Bronchial epithelial cell (primary cell): ENCODE results near the gene USP6. TPM values are rescaled to one million over a fixed set of nuclear protein-coding genes. Genes with fewer than 3 reads are reported as not detected.
"Not testable (repeated sequence)": the region's sequence is repeated elsewhere in the genome, so short reads cannot be mapped to it uniquely, and the experiment has no call there.

ENCODE experiments used
- DNase-seq: peaks from one replicate; pipeline ENCODE4 v3.0.0-alpha.2; 2010; ENCODE audit warnings: low read depth
- FAIRE-seq: peaks from 2 replicates; lab custom pipeline; 2011; peaks lifted over from hg19 to GRCh38; lab: Jason Lieb, UNC
- H3K27me3 ChIP-seq: 2 replicates; pipeline ENCODE4 v1.5.1; 2011; ENCODE audit warnings: low read length; ENCODE audit not compliant: control insufficient read depth, insufficient read depth
- H3K36me3 ChIP-seq: 2 replicates; pipeline ENCODE4 v1.5.1; 2011; ENCODE audit warnings: low read length; ENCODE audit not compliant: control insufficient read depth, insufficient read depth
- H3K4me3 ChIP-seq: 2 replicates; pipeline ENCODE4 v1.5.1; 2011; ENCODE audit warnings: mild to moderate bottlenecking, low read depth, low read length, control low read depth
- CTCF ChIP-seq: IDR thresholded peaks from 2 replicates; pipeline ENCODE4 v1.5.1; 2011; ENCODE audit warnings: mild to moderate bottlenecking, moderate library complexity, low read length, control low read depth, inconsistent platforms; ENCODE audit not compliant: insufficient read depth, severe bottlenecking
- total RNA-seq: library from RNA; depleted of rRNA; stranded (reverse); fragments of >200 nt; gene quantifications from 2 replicates; pipeline ENCODE4 v1.2.1, GENCODE V29; 2014

USP6 gene
- total RNA-seq, 1 donor from 2014 or later = not detected

DNA sequence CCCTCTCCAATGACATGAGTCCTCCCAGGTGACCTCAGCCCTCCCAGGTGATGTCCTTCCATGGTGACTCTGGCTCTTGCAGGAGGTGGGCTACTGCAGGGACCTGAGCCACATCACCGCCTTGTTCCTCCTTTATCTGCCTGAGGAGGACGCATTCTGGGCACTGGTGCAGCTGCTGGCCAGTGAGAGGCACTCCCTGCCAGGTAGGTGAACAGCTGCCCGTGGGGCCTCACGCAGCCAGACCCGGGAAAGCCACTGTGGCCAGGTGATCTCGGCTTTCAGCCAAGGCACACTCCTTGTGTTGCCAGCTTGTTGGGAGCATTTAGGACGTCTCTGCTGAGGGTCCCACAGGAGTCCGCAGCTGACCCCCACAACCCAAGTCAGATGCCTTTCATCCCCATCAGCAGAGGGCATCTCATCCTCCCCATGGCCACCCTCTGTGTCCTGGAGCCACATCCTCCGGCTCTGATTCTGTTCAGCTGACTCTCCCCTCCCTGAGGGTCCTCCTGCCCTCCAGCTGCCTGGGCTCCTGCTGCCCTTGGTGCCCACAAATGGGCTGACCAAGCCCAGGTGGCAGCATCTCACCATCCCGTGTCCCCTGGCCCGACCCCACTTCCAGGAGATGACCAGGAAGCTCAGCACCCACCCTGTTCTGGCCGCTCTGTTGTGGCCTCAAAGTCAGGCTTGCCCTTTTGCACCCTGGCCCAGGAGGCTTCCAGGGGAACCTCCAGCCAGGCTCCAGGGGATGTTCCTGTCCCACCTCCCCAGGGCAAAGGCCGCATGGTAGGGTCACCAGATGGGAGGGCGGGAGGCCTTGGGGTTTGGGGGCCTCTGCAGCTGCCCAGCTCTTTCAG is 20.1 kb downstream of the USP6 start:
- DNase-seq = no peak
- Histone ChIP-seq H3K4me3 (no peak overlapping the region), H3K36me3 (no peaks in the 10 kb centered on the region), H3K27me3 (no peaks in the 10 kb centered on the region)
- FAIRE-seq = no peak
- TF ChIP-seq CTCF = no peak

GRCh38 chr17:5136580-5137412 is 21.0 kb downstream of the USP6 start:
- H3K4me3 ChIP-seq, H3K36me3 ChIP-seq, H3K27me3 ChIP-seq, FAIRE-seq, DNase-seq: not testable (repeated sequence)

GRCh38 chr17:5137511-5138197 is 21.8 kb downstream of the USP6 start:
- DNase-seq, FAIRE-seq, H3K36me3 ChIP-seq, H3K4me3 ChIP-seq, H3K27me3 ChIP-seq: not testable (repeated sequence)

DNA sequence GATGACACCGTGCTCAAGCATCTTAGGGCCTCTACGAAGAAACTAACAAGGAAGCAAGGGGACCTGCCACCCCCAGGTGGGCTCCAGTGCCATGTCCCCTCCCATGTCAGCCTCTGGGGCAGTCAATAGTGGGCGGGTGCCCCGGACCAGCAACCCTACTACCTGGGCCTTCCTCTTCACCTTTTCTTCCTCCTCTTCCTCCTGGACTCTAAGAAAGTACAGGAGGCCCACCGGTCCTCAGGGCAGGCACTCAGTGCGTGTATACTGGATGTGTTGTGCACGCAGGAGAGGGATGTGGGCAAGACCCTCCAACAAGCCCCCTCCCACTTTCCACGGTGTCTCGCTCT is 22.3 kb downstream of the USP6 start:
- DNase-seq, FAIRE-seq, H3K4me3 ChIP-seq, H3K27me3 ChIP-seq, H3K36me3 ChIP-seq: not testable (repeated sequence)

DNA sequence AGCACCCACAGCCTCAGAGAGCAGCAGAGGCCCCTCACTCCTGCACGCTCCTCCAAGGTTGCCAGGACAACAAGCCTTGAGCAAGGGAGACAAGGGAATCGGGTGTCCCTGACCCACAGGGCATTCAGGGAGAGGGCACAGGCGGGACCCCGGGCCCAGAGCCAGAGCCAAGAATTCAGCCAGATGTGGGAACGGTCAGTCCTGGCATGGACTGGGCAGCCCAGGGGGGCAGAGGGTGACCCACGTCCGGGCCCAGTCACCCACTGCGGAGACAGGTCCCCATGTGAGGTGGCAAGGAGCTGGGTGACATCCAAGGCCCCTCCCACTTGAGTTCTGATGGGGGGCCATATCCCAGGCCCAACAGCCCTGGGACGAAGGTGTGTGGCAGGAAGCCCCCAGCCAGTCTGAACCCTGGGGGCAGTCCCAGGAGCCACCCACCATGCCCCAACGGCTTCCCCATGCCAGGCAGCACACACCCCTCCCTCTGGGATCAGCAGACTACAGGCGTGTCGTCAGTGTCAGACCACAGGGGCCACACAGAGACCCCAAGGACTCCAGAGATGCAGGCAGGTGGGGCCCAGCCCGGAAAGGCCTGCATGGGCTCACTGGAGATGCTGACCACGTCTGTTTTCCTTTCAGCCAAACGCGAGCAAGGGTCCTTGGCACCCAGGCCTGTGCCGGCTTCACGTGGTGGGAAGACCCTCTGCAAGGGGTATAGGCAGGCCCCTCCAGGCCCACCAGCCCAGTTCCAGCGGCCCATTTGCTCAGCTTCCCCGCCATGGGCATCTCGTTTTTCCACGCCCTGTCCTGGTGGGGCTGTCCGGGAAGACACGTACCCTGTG is 23.0 kb downstream of the USP6 start:
- FAIRE-seq = no peak
- Histone ChIP-seq H3K4me3 (no peak overlapping the region), H3K36me3 (no peaks in the 10 kb centered on the region), H3K27me3 (no peaks in the 10 kb centered on the region)
- DNase-seq = no peak
- TF ChIP-seq CTCF = no peak

- FAIRE-seq = no peak
These were observed 23.6 kb downstream of the USP6 start for GRCh38 chr17:5139458-5139732.

GRCh38 chr17:5142877-5143276 is 27.0 kb downstream of the USP6 start:
- not testable (repeated sequence) for DNase-seq, H3K36me3 ChIP-seq, H3K27me3 ChIP-seq, FAIRE-seq, H3K4me3 ChIP-seq

More at GRCh38 chr17:5139458-5139732, 23.6 kb downstream of the USP6 start:
- Histone ChIP-seq H3K36me3 (no peaks in the 10 kb centered on the region), H3K27me3 (no peaks in the 10 kb centered on the region), H3K4me3 (no peak overlapping the region)
- no peak for DNase-seq
- TF ChIP-seq CTCF = no peak

DNA sequence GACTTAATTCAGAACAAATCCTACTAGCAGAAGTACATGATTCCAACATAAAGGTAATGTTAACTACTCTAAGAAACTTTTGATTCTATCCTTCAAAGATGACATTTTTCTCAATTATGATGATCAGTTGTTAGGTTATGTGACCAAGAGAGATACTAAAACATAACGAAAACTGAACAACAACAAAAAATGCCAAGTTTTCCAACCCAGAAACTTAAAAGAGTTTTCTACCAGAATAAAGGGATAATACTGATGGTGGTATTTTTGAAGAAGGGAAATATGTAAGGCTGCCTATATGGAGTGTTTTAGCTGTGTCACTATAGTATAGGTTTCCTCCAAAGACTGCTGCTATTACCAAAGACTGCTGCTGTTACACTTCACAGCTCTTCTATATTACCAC is 30.3 kb downstream of the USP6 start:
- not testable (repeated sequence) for H3K4me3 ChIP-seq, H3K36me3 ChIP-seq, H3K27me3 ChIP-seq, FAIRE-seq, DNase-seq

DNA sequence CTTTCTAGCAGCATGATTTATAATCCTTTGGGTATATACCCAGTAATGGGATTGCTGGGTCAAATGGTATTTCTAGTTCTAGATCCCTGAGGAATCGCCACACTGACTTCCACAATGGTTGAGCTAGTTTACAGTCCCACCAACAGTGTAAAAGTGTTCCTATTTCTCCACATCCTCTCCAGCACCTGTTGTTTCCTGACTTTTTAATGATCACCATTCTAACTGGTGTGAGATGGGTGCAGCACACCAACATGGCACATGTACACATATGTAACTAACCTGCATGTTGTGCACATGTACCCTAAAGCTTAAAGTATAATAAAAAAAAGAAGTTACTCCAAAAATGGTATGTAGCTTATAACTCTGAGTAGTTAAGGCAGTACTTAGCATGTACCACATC is 44.9 kb downstream of the USP6 start:
- H3K27me3 ChIP-seq, FAIRE-seq, H3K36me3 ChIP-seq: not testable (repeated sequence)

DNA sequence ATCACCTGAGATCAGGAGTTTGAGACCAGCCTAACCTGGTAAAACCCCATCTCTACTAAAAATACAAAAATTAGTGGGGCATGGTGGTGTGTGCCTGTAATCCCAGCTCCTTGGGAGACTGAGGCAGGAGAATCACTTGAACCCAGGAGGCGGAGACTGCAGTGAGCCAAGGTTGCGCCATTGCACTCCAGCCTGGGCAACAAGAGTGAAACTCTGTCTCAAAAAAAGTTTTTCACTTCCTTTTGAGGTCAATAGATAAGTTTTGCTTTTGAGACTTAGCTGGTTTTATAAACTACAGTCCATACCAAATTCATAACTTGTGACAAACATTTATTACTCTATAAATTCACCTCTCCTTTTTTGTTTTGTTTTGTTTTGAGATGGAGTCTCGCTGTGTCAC is 46.0 kb downstream of the USP6 start:
- not testable (repeated sequence) for H3K27me3 ChIP-seq, FAIRE-seq, H3K4me3 ChIP-seq, DNase-seq, H3K36me3 ChIP-seq

More for the DNA sequence above, 44.9 kb downstream of the USP6 start:
- not testable (repeated sequence) for H3K4me3 ChIP-seq, DNase-seq
